Activated T-cell treated with anti-CD3 and anti-CD28 coated beads, Interleukin-2, amount 50 U/mL, for 48 hours (primary cell): ENCODE results near the gene NTF3.

Experiments used
- DNase-seq, 2 experiments: peaks; one replicate each; pipeline ENCODE4 v3.0.0-alpha.2; 2020

Gene NTF3

DNA sequence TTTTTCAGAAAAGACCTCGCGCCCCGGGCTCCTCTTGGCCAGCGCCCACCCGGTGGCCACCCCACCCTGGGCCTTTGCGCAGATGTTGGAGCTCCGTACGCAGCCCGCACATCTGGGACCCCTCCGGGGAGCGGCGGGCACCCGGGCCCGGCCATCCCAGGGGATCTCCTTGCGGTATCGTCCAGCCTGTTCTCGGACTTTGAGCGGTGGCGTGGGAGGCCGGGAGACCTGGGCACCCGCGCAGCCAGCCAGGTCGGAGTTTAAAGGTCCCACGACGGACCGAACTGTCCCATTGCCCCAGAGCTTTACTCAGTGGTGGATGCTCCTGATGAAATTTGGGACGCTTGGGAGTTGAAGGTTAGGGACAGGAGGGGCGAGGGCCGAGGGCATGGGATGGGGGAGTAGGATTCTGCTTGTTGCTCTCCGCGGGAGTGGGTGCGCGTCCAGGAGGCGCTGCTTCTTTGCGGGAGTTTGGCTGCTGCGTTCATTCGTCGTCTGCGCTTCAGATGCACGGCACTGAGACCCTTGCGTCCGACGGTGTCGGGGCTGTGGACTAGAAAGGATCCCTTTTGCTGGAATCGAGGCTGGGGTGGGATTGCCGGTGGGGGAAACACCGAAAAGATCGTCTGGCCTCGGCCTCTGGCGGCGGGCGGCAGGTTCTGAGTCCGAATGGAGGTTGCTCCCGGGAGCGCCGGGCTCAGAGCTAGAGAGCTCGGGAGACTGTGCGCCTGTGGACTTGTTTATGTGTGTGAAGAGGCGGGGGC, 1.4 kb downstream of the NTF3 start:
- DNase-seq = no peak

- no peak for DNase-seq
Measured at GRCh38 chr12:5433845-5434646, 2.1 kb downstream of the NTF3 start.

GRCh38 chr12:5434647-5435560, 3.0 kb downstream of the NTF3 start:
- DNase-seq = no peak

GRCh38 chr12:5437182-5437583, 5.3 kb downstream of the NTF3 start:
- DNase-seq = no peak

GRCh38 chr12:5437589-5437988, 5.7 kb downstream of the NTF3 start:
- no peak for DNase-seq

GRCh38 chr12:5438671-5439200, 6.8 kb downstream of the NTF3 start:
- no peak for DNase-seq

DNA sequence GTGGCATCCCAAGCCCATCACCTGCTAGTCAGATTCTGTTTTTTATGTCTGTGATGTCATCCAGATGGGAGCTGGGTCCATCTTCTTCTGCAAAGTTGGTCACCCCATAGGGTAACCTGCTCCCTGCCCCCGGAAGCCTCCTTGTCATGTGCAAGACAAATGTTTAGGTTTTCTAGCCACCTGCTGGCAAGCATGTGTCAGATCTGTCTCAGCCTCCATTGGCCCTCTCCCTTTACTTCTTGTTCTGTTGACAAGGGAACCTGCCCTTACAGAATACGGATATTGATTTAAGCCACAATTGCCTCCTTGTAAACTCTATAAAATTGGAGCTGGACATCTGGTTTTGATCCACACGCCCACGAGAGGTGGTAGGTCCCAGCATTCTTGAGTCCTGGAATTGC, 7.5 kb downstream of the NTF3 start:
- no peak for DNase-seq

DNA sequence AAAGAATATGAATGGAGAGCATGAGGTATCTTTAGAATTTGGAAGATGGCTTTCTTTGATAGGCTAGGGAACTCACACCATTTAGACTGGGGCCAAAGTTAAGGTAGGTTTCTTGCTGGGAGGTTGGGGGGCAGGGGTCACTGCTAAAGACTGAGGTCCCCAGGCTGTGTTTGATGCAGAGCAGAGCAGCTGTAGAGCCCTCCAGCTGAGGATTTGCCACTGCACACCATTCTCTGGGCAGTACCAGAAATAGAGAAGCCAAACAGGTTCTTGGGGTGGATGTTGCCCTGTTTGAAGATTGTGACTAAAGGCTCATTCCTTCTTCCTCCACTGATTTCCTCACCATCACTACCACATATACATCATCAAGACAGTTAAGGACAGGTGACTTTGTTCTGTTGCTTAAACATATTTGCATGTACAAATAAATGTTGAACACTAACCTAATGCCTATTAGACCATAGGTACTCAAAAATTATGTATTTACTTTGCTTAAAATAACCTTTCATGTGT, 7.9 kb downstream of the NTF3 start:
- no peak for DNase-seq

GRCh38 chr12:5440978-5441377, 9.1 kb downstream of the NTF3 start:
- DNase-seq = no peak

GRCh38 chr12:5441497-5442236, 9.8 kb downstream of the NTF3 start:
- DNase-seq = no peak

DNA sequence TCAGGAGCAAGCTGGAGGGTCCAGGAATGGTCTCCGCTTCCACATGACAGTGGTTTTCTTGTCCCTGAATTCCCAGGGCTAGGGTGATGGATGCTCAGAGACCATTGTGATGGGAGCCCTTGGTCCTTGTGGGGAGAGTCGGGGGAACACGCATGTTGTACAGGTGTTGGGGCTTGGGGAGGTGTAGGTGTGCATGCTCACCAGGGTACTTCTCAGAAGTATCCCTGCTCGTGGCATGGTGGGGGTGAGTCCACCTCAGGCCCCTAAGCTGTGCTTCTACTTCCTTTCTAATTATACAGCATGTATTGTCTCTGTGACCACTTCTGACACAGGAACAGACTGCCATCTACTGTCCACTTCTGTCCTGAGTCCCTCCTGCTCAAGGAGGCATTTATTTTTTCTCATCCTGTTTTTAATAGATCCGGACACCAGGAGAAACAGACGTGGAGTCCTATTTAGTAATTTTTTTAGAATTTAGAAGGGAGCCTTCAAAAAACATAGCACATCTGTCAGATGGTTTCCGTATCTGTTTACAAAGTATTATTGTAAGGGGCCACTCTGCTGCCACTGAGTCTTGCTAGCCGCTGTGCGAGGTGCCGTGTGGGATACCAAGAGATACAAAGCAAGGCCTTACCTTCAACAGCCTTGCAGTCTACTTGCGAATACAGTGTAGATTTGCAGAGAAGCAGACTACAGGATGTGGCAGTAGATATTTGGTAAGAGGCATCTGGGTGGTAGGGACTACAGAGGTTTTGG, 10.5 kb downstream of the NTF3 start:
- no peak for DNase-seq

DNA sequence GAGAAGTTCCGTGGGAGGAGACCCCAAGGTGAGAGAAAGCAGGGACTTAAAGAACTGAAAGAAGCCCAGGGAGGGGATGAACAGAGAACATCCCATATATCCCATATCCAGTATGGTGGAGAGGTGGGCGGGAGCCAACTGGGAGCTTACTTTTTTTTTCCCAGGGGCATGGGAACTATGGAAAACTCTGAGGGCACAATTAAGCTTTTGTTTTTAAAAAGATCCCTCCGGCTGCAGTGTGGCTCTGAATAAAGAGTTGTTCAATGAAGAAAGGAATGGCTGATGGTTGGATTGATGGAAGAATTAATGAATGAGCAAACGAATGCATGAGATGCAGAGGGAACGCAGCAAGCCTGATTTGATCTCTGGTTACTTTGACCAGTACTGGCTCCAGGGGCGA, 12.6 kb downstream of the NTF3 start:
- DNase-seq = no peak

DNA sequence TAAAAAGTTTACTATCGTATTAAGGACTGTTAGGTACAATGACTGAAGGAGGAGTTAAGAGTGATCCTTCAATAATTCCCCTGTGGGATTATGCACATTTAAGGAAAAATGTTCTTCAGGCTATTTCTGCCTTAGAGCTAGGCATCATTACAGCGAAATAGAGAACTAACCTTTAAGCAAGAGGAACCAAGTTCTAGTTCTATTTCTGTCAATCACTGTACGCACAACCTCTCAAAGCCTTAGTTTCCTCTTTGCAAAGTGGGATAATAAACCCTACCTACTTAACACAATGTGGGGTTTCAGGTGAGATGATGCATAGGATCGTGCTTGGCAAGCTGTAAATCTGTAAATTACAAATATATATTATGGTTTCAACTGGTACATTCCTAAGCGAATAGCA, 15.4 kb downstream of the NTF3 start:
- DNase-seq = no peak

GRCh38 chr12:5451251-5451650, 19.3 kb downstream of the NTF3 start:
- DNase-seq = no peak

DNA sequence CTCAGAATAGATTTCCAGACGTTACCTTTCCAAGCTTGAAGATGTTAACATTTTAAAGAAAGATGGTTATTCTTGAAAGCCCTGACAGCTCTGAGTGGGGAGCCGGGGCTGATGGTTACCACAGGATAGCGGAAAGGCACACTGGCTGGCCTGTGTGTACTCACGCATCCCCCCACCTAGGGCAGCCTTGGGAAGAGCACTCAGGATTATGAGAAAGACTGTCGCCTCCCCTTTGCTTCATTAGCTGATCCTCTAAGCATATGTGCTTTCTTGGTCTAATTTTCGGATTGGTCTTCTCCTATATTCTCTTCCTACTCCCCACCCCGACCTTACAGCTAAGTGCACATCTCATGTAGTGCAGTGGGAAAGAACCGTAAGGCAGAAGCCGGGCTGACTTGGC, 20.7 kb downstream of the NTF3 start:
- no peak for DNase-seq

GRCh38 chr12:5453466-5453865, 21.6 kb downstream of the NTF3 start:
- no peak for DNase-seq

DNA sequence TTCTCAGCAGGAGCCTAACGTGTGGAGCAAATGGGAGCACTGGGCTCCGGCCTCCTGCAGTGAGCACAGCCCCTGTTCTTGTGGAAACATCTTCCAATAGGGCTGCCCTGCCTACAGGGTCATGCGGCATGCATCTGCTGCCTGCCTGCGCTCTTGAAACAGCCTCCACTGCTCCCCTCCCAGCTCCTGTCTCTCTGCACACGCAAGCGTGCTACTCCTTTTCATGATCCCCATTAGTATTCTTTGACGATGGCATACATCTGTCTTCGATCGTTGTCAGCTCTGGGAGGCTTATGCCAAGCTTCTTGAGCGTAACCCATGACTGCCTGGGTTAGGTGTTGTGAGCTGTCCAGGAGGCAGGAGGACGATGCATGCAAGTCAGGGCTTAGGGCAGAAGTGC, 23.1 kb downstream of the NTF3 start:
- no peak for DNase-seq

GRCh38 chr12:5456030-5456429, 24.1 kb downstream of the NTF3 start:
- DNase-seq = no peak

GRCh38 chr12:5456906-5457305, 25.0 kb downstream of the NTF3 start:
- no peak for DNase-seq

- no peak for DNase-seq
Measured at GRCh38 chr12:5458229-5459050, 26.5 kb downstream of the NTF3 start.
